ENCODE results near the gene ROMO1.

GRCh38 chr20:35669221-35669620 is 30.0 kb upstream of the ROMO1 start:
- TF ChIP-seq ZFP3 (tag by site-specific recombination; IDR thresholded peaks at IDR 0.05; ENCODE audit: low read depth), result no peak
- TF ChIP-seq SP2 (tag by site-specific recombination; IDR thresholded peaks at IDR 0.05), result no peak
- no peak for TF ChIP-seq MEIS1 (CRISPR knock-in tag; IDR thresholded peaks at IDR 0.05; ENCODE audit: borderline replicate concordance)
